Neural progenitor cell (in vitro differentiated cells): ENCODE measurements around the gene MAN2B2. TPM values are rescaled to one million over a fixed set of nuclear protein-coding genes. Genes with fewer than 3 reads are reported as not detected.
A peak's percentile ranks its signal among the peaks of the same experiment; 100 is the strongest.

Source experiments
- DNase-seq: peaks from one replicate; pipeline ENCODE4 v3.0.0-alpha.2; 2016; ENCODE audit warnings: low spot score
- H2AFZ ChIP-seq: fragments of 200-600 bp; sonication (generic); replicated peaks from 2 replicates; pipeline ENCODE4 v1.6.1; 2016; ENCODE audit warnings: antibody characterized with exemption
- H3F3A ChIP-seq: fragments of 200-600 bp; sonication (generic); 2 replicates; pipeline ENCODE4 v1.6.1; 2016; ENCODE audit warnings: antibody characterized with exemption, low read depth
- H3K27ac ChIP-seq: fragments of 200-600 bp; sonication (generic); 2 replicates; pipeline ENCODE4 v1.5.1; 2016; ENCODE audit warnings: mild to moderate bottlenecking
- H3K27me3 ChIP-seq: fragments of 200-600 bp; sonication (generic); 2 replicates; pipeline ENCODE4 v1.6.1; 2016; ENCODE audit warnings: mild to moderate bottlenecking, moderate library complexity
- H3K36me3 ChIP-seq: fragments of 200-600 bp; sonication (generic); 2 replicates; pipeline ENCODE4 v1.5.1; 2016
- H3K4me1 ChIP-seq: fragments of 200-600 bp; sonication (generic); 2 replicates; pipeline ENCODE4 v1.6.1; 2016; ENCODE audit warnings: mixed run types
- H3K4me2 ChIP-seq: fragments of 200-600 bp; sonication (generic); 2 replicates; pipeline ENCODE4 v1.6.1; 2016
- H3K4me3 ChIP-seq: fragments of 200-600 bp; sonication (generic); 2 replicates; pipeline ENCODE4 v1.5.1; 2016
- H3K79me2 ChIP-seq: fragments of 200-600 bp; sonication (generic); 2 replicates; pipeline ENCODE4 v1.6.1; 2016; ENCODE audit warnings: low read depth
- H3K9ac ChIP-seq: fragments of 200-600 bp; sonication (generic); 2 replicates; pipeline ENCODE4 v1.6.1; 2016
- H3K9me3 ChIP-seq: fragments of 200-600 bp; sonication (generic); 2 replicates; pipeline ENCODE4 v1.5.1; 2016; ENCODE audit warnings: low read depth
- H4K20me1 ChIP-seq: fragments of 200-600 bp; sonication (generic); 2 replicates; pipeline ENCODE4 v1.6.1; 2016; ENCODE audit warnings: low read depth
- H3K27ac Mint-ChIP-seq: 3 replicates; pipeline ENCODE4 v1.8.0; 2021; ENCODE audit warnings: mixed read lengths
- H3K27me3 Mint-ChIP-seq: 2 replicates; pipeline ENCODE4 v1.8.0; 2022; ENCODE audit warnings: low read depth, mild to moderate bottlenecking, inconsistent platforms, moderate library complexity, mixed read lengths; ENCODE audit not compliant: insufficient read depth
- H3K36me3 Mint-ChIP-seq: 3 replicates; pipeline ENCODE4 v1.8.0; 2021; ENCODE audit warnings: mixed read lengths
- H3K4me1 Mint-ChIP-seq: 3 replicates; pipeline ENCODE4 v1.8.0; 2021; ENCODE audit warnings: mixed read lengths
- H3K4me3 Mint-ChIP-seq: 3 replicates; pipeline ENCODE4 v1.8.0; 2021; ENCODE audit warnings: mild to moderate bottlenecking, moderate library complexity, mixed read lengths
- H3K9me3 Mint-ChIP-seq: 3 replicates; pipeline ENCODE4 v1.8.0; 2020; ENCODE audit warnings: mixed read lengths
- EZH2 ChIP-seq: fragments of 200-600 bp; sonication (generic); IDR thresholded peaks from 2 replicates; pipeline ENCODE4 v1.6.1; 2017; ENCODE audit warnings: antibody characterized with exemption, mild to moderate bottlenecking, moderate library complexity
- EZH2phosphoT487 ChIP-seq: fragments of 200-600 bp; sonication (generic); IDR thresholded peaks from 2 replicates; pipeline ENCODE4 v1.6.1; 2017; ENCODE audit warnings: antibody characterized with exemption
- total RNA-seq: library from RNA; depleted of rRNA; stranded (reverse); fragments of >200 nt; gene quantifications from 2 replicates; pipeline ENCODE4 v1.2.3, GENCODE V29; 2015; ENCODE audit warnings: low replicate concordance
- TF ChIP-seq, protein P1 (sequence below): fragments of 200-600 bp; sonication (generic); IDR thresholded peaks from 2 replicates; pipeline ENCODE4 v1.5.1; 2017; ENCODE audit warnings: antibody characterized with exemption, mild to moderate bottlenecking

Gene MAN2B2
- total RNA-seq, 1 donor from 2014 or later = 2.7 TPM

DNA sequence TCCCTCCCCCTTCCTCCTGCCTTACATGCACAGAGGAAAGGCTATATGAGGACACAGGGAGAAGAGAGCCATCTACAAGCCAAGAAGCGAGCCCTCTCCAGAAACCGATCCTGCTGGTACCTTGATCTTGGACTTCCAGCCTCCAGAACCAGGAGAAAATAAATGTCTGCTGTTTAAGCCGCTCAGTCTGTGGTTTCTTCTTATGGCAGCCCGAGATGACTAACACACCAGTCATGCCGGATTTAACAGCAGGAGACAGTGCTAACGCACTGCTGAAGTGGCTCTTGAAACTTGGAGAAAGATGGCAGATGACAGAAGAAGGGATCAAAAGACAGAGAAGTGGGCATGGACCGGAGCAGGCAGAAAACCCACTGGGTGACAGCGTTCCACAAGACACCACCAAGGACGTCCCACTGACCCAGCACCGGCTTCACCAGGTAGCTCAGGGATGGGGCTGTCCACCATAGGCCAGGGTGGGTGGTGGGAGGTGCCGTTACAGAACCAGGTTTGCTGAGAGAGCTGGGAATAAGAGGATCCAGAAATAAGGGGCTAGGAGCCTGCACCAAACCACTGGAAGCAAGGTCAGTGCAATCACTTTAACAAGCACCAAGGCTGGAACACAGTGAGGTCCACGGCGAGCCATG is 6.2 kb upstream of the MAN2B2 start:
- TF ChIP-seq, protein P1, sequence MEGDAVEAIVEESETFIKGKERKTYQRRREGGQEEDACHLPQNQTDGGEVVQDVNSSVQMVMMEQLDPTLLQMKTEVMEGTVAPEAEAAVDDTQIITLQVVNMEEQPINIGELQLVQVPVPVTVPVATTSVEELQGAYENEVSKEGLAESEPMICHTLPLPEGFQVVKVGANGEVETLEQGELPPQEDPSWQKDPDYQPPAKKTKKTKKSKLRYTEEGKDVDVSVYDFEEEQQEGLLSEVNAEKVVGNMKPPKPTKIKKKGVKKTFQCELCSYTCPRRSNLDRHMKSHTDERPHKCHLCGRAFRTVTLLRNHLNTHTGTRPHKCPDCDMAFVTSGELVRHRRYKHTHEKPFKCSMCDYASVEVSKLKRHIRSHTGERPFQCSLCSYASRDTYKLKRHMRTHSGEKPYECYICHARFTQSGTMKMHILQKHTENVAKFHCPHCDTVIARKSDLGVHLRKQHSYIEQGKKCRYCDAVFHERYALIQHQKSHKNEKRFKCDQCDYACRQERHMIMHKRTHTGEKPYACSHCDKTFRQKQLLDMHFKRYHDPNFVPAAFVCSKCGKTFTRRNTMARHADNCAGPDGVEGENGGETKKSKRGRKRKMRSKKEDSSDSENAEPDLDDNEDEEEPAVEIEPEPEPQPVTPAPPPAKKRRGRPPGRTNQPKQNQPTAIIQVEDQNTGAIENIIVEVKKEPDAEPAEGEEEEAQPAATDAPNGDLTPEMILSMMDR = no peak
- no peak for TF ChIP-seq EZH2phosphoT487
- no peak for TF ChIP-seq EZH2
- no peaks in the 10 kb centered on the region for H3K79me2 ChIP-seq
- no peaks in the 10 kb centered on the region for H3K36me3 Mint-ChIP-seq
- no peaks in the 10 kb centered on the region for H3K9me3 Mint-ChIP-seq
- H3K4me3 ChIP-seq = no peak overlapping the region
- no peak overlapping the region for H3K9ac ChIP-seq
- peaks cover 44% of the 10 kb centered on the region for H3K27me3 Mint-ChIP-seq
- H3K27ac ChIP-seq = no peak overlapping the region
- H3K4me1 Mint-ChIP-seq = peaks cover 6% of the 10 kb centered on the region
- H3K36me3 ChIP-seq = no peaks in the 10 kb centered on the region
- H3K9me3 ChIP-seq = no peaks in the 10 kb centered on the region
- no peak overlapping the region for H3K4me2 ChIP-seq
- no peak overlapping the region for H2AFZ ChIP-seq
- peaks cover 12% of the 10 kb centered on the region for H4K20me1 ChIP-seq
- H3K27me3 ChIP-seq = peaks cover 68% of the 10 kb centered on the region
- no peaks in the 10 kb centered on the region for H3F3A ChIP-seq
- peaks cover 5% of the 10 kb centered on the region for H3K4me1 ChIP-seq
- no peak for DNase-seq
- no peak overlapping the region for H3K4me3 Mint-ChIP-seq
- H3K27ac Mint-ChIP-seq = no peak overlapping the region

- Histone ChIP-seq H3K4me3 (no peak overlapping the region), H3K4me1 (no peaks in the 10 kb centered on the region), H3K27me3 (peaks cover 47% of the 10 kb centered on the region), H3K27ac (no peak overlapping the region), H3K9ac (no peak overlapping the region), H3K4me2 (no peak overlapping the region), H3K9me3 (no peaks in the 10 kb centered on the region), H3K79me2 (no peaks in the 10 kb centered on the region), H3K36me3 (no peaks in the 10 kb centered on the region), H3F3A (peaks cover 3% of the 10 kb centered on the region), H4K20me1 (no peaks in the 10 kb centered on the region), H2AFZ (no peak overlapping the region)
- no peak for TF ChIP-seq EZH2phosphoT487
- TF ChIP-seq, protein P1 = no peak
- H3K4me3 Mint-ChIP-seq = no peak overlapping the region
- no peaks in the 10 kb centered on the region for H3K9me3 Mint-ChIP-seq
- no peak for DNase-seq
- no peak overlapping the region for H3K27ac Mint-ChIP-seq
- no peaks in the 10 kb centered on the region for H3K36me3 Mint-ChIP-seq
- peaks cover 25% of the 10 kb centered on the region for H3K27me3 Mint-ChIP-seq
- H3K4me1 Mint-ChIP-seq = peaks cover 3% of the 10 kb centered on the region
Observed at GRCh38 chr4:6571608-6572007, 3.4 kb upstream of the MAN2B2 start.

DNA sequence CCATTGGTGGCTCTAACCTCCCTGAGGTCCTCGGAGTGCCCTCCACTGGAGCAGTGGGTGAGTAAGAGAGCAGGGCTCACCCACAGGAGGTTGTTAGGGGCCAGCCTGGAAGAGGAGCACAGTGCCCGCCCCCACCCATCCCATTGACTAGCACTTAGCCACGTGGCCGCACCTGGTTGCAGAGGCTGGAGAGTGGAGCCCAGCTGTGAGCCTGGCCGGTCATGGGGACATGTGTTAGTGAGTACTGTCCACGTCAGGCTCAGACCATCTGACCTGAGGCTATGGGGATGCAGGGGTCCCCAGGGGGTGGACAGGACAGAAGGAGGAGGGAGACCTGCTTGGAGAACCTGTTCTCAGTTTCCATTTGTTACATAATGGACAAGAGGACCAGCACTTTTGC is 1.4 kb upstream of the MAN2B2 start:
- H3K9me3 Mint-ChIP-seq = no peaks in the 10 kb centered on the region
- H3F3A ChIP-seq = peaks cover 3% of the 10 kb centered on the region
- no peak overlapping the region for H3K4me2 ChIP-seq
- no peaks in the 10 kb centered on the region for H4K20me1 ChIP-seq
- TF ChIP-seq EZH2 = no peak
- TF ChIP-seq EZH2phosphoT487 = no peak
- TF ChIP-seq, protein P1 = no peak
- no peaks in the 10 kb centered on the region for H3K9me3 ChIP-seq
- no peaks in the 10 kb centered on the region for H3K79me2 ChIP-seq
- no peak overlapping the region for H3K4me3 ChIP-seq
- no peaks in the 10 kb centered on the region for H3K36me3 ChIP-seq
- peaks cover 16% of the 10 kb centered on the region for H3K27me3 Mint-ChIP-seq
- no peak overlapping the region for H3K9ac ChIP-seq
- H3K4me1 Mint-ChIP-seq = peaks cover 2% of the 10 kb centered on the region
- H3K27ac Mint-ChIP-seq = no peak overlapping the region
- peaks cover 33% of the 10 kb centered on the region for H3K27me3 ChIP-seq
- H3K4me3 Mint-ChIP-seq = peak overlapping the region; percentile 88
- no peaks in the 10 kb centered on the region for H3K4me1 ChIP-seq
- no peak overlapping the region for H2AFZ ChIP-seq
- H3K36me3 Mint-ChIP-seq = no peaks in the 10 kb centered on the region
- no peak overlapping the region for H3K27ac ChIP-seq
- DNase-seq = no peak
